K562 (cell line): ENCODE results near the gene SLC22A7.

ENCODE experiments used
- EZH2 ChIP-seq: IDR thresholded peaks from 2 replicates; pipeline ENCODE4 v1.6.1; 2012; ENCODE audit warnings: low read depth, mild to moderate bottlenecking, inconsistent platforms, low read length, borderline replicate concordance
- MXI1 ChIP-seq: IDR thresholded peaks from 2 replicates; pipeline ENCODE4 v1.6.1; 2011; ENCODE audit warnings: low read depth, mild to moderate bottlenecking, improper control_type of control experiment, low read length

DNA sequence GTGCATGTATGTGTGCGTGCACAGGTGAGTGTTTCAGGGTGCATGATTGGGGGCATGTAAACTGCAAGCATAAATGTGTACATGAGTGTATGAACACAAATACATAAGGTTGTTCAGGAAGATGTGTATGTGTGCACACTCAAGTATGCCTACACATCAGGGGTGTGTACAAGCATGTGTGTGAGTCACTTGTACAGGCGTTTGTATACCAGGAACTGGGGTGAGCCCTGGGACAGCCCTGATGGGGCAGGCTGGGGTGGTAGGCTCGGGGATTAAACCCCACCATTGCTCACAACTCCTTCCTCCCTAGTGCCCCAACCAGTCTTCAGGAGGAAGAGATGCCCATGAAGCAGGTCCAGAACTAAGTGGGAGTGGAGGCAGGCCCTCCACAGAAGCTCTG, 6.3 kb downstream of the SLC22A7 start:
- no peak for TF ChIP-seq MXI1
- no peak for TF ChIP-seq EZH2
